ENCODE measurements around the gene CHRNB4.

- TF ChIP-seq CTCF (IDR thresholded peaks at IDR 0.05 in 8 of 11, conservative IDR thresholded peaks at IDR 0.05 in 3 of 11) (no peak), POLR2A (IDR thresholded peaks at IDR 0.05) (no peak), POLR2AphosphoS5 (IDR thresholded peaks at IDR 0.05) (no peak)
Observed at GRCh38 chr15:78619022-78619950, 21.7 kb downstream of the CHRNB4 start.

Measured in spleen (tissue), 7 donors.